ENCODE measurements around the gene STOM.

STOM gene

GRCh38 chr9:121296213-121297127, 73.6 kb downstream of the STOM start:
- no peaks in the 10 kb centered on the region for H4K20me1 ChIP-seq (ENCODE audit: insufficient read depth, low read length)
- H3K4me1 ChIP-seq (ENCODE audit: low read length) = no peaks in the 10 kb centered on the region
- no peaks in the 10 kb centered on the region for H3K9me3 ChIP-seq (replicated peaks; ENCODE audit: insufficient read depth, low read length)
- peaks cover 13% of the 10 kb centered on the region for H3K27me3 ChIP-seq (replicated peaks; ENCODE audit: insufficient read depth, low read length)
- H3K27ac ChIP-seq (ENCODE audit: low read length) = no peak overlapping the region
- no peaks in the 10 kb centered on the region for H3K79me2 ChIP-seq (ENCODE audit: low read length)
- no peak overlapping the region for H3K4me3 ChIP-seq (ENCODE audit: low read length)
- H2AFZ ChIP-seq (ENCODE audit: low read length) = no peak overlapping the region
- no peak overlapping the region for H3K4me2 ChIP-seq (ENCODE audit: low read depth, low read length)
- no peaks in the 10 kb centered on the region for H3K36me3 ChIP-seq (replicated peaks; ENCODE audit: insufficient read depth, low read length)
- DNase-seq = no peak
- no peaks in the 10 kb centered on the region for H3K9me2 ChIP-seq (replicated peaks; ENCODE audit: insufficient read depth, low read length)
- TF ChIP-seq EZH2 (optimal IDR thresholded peaks at IDR 0.05; ENCODE audit: low read depth, low read length) = no peak
- TF ChIP-seq EZH2phosphoT487 (IDR thresholded peaks at IDR 0.05; ENCODE audit: low read length) = no peak
- TF ChIP-seq CTCF (IDR thresholded peaks at IDR 0.05; ENCODE audit: low read length) = no peak
- H3K9ac ChIP-seq (ENCODE audit: low read length) = no peak overlapping the region
- no peaks in the 10 kb centered on the region for H3F3A ChIP-seq (ENCODE audit: insufficient read depth, low read length)

- no peaks in the 10 kb centered on the region for H3F3A ChIP-seq (ENCODE audit: insufficient read depth, low read length)
- no peaks in the 10 kb centered on the region for H4K20me1 ChIP-seq (ENCODE audit: insufficient read depth, low read length)
- TF ChIP-seq EZH2 (optimal IDR thresholded peaks at IDR 0.05; ENCODE audit: low read depth, low read length) (no peak), CTCF (IDR thresholded peaks at IDR 0.05; ENCODE audit: low read length) (no peak), EZH2phosphoT487 (IDR thresholded peaks at IDR 0.05; ENCODE audit: low read length) (no peak)
- H3K4me2 ChIP-seq (ENCODE audit: low read depth, low read length) = no peak overlapping the region
- H3K9me2 ChIP-seq (replicated peaks; ENCODE audit: insufficient read depth, low read length) = no peaks in the 10 kb centered on the region
- H3K9ac ChIP-seq (ENCODE audit: low read length) = no peak overlapping the region
- H3K9me3 ChIP-seq (replicated peaks; ENCODE audit: insufficient read depth, low read length) = no peaks in the 10 kb centered on the region
- no peak for DNase-seq
- H3K27ac ChIP-seq (ENCODE audit: low read length) = no peak overlapping the region
- no peak overlapping the region for H2AFZ ChIP-seq (ENCODE audit: low read length)
- H3K79me2 ChIP-seq (ENCODE audit: low read length) = no peaks in the 10 kb centered on the region
- peaks cover 13% of the 10 kb centered on the region for H3K27me3 ChIP-seq (replicated peaks; ENCODE audit: insufficient read depth, low read length)
- no peaks in the 10 kb centered on the region for H3K4me1 ChIP-seq (ENCODE audit: low read length)
- H3K4me3 ChIP-seq (ENCODE audit: low read length) = no peak overlapping the region
- no peaks in the 10 kb centered on the region for H3K36me3 ChIP-seq (replicated peaks; ENCODE audit: insufficient read depth, low read length)
Observed at GRCh38 chr9:121295662-121296191, 74.3 kb downstream of the STOM start.

- Histone ChIP-seq H3K4me2 (ENCODE audit: low read depth, low read length) (no peak overlapping the region), H3K79me2 (ENCODE audit: low read length) (no peaks in the 10 kb centered on the region), H3K27me3 (replicated peaks; ENCODE audit: insufficient read depth, low read length) (peaks cover 8% of the 10 kb centered on the region), H3K9ac (ENCODE audit: low read length) (no peak overlapping the region), H2AFZ (ENCODE audit: low read length) (no peak overlapping the region), H3K36me3 (replicated peaks; ENCODE audit: insufficient read depth, low read length) (no peaks in the 10 kb centered on the region), H3F3A (ENCODE audit: insufficient read depth, low read length) (no peaks in the 10 kb centered on the region), H3K27ac (ENCODE audit: low read length) (no peak overlapping the region), H3K4me1 (ENCODE audit: low read length) (no peaks in the 10 kb centered on the region), H3K4me3 (ENCODE audit: low read length) (no peak overlapping the region), H3K9me2 (replicated peaks; ENCODE audit: insufficient read depth, low read length) (no peaks in the 10 kb centered on the region), H4K20me1 (ENCODE audit: insufficient read depth, low read length) (no peaks in the 10 kb centered on the region), H3K9me3 (replicated peaks; ENCODE audit: insufficient read depth, low read length) (no peaks in the 10 kb centered on the region)
- no peak for TF ChIP-seq EZH2phosphoT487 (IDR thresholded peaks at IDR 0.05; ENCODE audit: low read length)
- TF ChIP-seq EZH2 (optimal IDR thresholded peaks at IDR 0.05; ENCODE audit: low read depth, low read length) = no peak
- no peak for TF ChIP-seq CTCF (IDR thresholded peaks at IDR 0.05; ENCODE audit: low read length)
- DNase-seq = no peak
Observed at GRCh38 chr9:121294866-121295661, 75.0 kb downstream of the STOM start.

Measured in MM.1S (cell line).